ENCODE data around the gene B3GNT7.

DNA sequence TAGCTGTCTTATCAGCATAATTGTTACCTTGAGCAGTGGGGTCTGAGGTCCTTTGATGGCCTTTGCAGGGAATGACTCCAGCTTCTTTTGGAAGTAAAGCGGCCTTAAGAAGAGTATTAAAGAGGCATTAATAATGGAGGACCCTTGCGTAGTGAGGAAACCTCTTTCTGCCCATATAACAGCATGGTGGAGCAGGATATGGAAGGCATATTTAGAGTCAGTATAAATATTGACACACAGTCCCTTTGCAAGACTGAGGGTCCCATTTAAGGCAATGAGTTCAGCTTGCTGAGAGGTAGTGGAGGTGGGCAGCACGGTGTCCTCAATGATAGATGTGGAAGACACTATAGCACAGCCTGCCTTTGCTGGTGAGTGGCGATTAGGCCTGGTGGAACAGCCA is 36.1 kb downstream of the B3GNT7 start:
- TF ChIP-seq, protein P1, sequence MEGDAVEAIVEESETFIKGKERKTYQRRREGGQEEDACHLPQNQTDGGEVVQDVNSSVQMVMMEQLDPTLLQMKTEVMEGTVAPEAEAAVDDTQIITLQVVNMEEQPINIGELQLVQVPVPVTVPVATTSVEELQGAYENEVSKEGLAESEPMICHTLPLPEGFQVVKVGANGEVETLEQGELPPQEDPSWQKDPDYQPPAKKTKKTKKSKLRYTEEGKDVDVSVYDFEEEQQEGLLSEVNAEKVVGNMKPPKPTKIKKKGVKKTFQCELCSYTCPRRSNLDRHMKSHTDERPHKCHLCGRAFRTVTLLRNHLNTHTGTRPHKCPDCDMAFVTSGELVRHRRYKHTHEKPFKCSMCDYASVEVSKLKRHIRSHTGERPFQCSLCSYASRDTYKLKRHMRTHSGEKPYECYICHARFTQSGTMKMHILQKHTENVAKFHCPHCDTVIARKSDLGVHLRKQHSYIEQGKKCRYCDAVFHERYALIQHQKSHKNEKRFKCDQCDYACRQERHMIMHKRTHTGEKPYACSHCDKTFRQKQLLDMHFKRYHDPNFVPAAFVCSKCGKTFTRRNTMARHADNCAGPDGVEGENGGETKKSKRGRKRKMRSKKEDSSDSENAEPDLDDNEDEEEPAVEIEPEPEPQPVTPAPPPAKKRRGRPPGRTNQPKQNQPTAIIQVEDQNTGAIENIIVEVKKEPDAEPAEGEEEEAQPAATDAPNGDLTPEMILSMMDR (IDR thresholded peaks at IDR 0.05): no peak
- no peak for TF ChIP-seq EZH2 (IDR thresholded peaks at IDR 0.05)

All from neural progenitor cell (in vitro differentiated cells).